Loucy (cell line): ENCODE results near the gene CASK.

ENCODE experiments used
- EZH2phosphoT487 ChIP-seq: fragments of 200-600 bp; IDR thresholded peaks from 2 replicates; pipeline ENCODE4 v1.6.1; 2018; ENCODE audit warnings: antibody characterized with exemption, mild to moderate bottlenecking, moderate library complexity, borderline replicate concordance
- TF ChIP-seq, protein P1 (sequence below): fragments of 200-600 bp; sonication (generic); conservative IDR thresholded peaks from 2 replicates; pipeline ENCODE4 v1.5.1; 2014; ENCODE audit warnings: mild to moderate bottlenecking, antibody characterized with exemption, low read length

DNA sequence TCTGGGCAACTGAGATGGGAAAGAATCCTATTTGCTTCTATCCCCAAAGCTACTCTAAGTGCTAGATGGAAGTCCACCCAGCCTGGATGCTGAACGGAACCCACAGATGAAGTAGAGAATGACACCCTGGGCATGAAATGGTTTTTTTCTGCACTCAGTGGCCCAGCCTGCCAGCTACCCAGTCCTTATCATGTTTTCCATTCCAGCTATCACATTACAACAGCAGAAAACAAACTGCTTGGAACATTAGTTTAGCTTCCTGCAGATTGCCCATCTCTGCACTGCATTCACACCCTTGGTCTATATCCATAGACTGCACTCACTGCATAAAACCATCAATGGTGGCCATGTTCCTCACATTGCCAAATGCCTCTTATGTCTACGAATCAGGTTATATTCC, 397.1 kb downstream of the CASK start:
- TF ChIP-seq, protein P1, sequence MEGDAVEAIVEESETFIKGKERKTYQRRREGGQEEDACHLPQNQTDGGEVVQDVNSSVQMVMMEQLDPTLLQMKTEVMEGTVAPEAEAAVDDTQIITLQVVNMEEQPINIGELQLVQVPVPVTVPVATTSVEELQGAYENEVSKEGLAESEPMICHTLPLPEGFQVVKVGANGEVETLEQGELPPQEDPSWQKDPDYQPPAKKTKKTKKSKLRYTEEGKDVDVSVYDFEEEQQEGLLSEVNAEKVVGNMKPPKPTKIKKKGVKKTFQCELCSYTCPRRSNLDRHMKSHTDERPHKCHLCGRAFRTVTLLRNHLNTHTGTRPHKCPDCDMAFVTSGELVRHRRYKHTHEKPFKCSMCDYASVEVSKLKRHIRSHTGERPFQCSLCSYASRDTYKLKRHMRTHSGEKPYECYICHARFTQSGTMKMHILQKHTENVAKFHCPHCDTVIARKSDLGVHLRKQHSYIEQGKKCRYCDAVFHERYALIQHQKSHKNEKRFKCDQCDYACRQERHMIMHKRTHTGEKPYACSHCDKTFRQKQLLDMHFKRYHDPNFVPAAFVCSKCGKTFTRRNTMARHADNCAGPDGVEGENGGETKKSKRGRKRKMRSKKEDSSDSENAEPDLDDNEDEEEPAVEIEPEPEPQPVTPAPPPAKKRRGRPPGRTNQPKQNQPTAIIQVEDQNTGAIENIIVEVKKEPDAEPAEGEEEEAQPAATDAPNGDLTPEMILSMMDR = no peak
- TF ChIP-seq EZH2phosphoT487 = no peak
